DND-41 (cell line): ENCODE measurements around the gene KIF18A.

ENCODE experiments used
- ATAC-seq: fragments of 200-7000 bp; cut with Tn5 transposase; 3 replicates; pipeline ENCODE4 v1.9.1; 2021; ENCODE audit warnings: low read depth; ENCODE audit not compliant: insufficient read depth
- DNase-seq: peaks from one replicate; pipeline ENCODE4 v3.0.0-alpha.2; 2020
- H2AFZ ChIP-seq: 2 replicates; pipeline ENCODE4 v1.6.0; 2012; ENCODE audit warnings: low read depth, low read length
- H3K27ac ChIP-seq: 2 replicates; pipeline ENCODE4 v1.5.1; 2012; ENCODE audit warnings: low read length, inconsistent platforms
- H3K27me3 ChIP-seq: fragments of 200-600 bp; sonication (generic); 2 replicates; pipeline ENCODE4 v1.6.0; 2012; ENCODE audit warnings: low read length, mild to moderate bottlenecking, inconsistent platforms; ENCODE audit not compliant: insufficient read depth, poor library complexity
- H3K36me3 ChIP-seq: 2 replicates; pipeline ENCODE4 v1.5.1; 2012; ENCODE audit warnings: low read length, inconsistent platforms; ENCODE audit not compliant: insufficient read depth
- H3K4me1 ChIP-seq: 2 replicates; pipeline ENCODE4 v1.5.1; 2012; ENCODE audit warnings: mild to moderate bottlenecking, low read length; ENCODE audit not compliant: insufficient read depth
- H3K4me2 ChIP-seq: 2 replicates; pipeline ENCODE4 v1.6.0; 2012; ENCODE audit warnings: mild to moderate bottlenecking, moderate library complexity, low read length, inconsistent platforms; ENCODE audit not compliant: insufficient read depth
- H3K4me3 ChIP-seq, 2 experiments: fragments of 200-600 bp in 1 of 2; shearing (Covaris generic) in 1 of 2; 2 replicates each; pipeline ENCODE4 v1.5.1; 2012 to 2016; ENCODE audit warnings: inconsistent platforms in 2 of 2, low read length in 2 of 2, mild to moderate bottlenecking in 2 of 2, low read depth in 1 of 2, moderate library complexity in 1 of 2
- H3K79me2 ChIP-seq: 2 replicates; pipeline ENCODE4 v1.6.0; 2012; ENCODE audit warnings: low read length, inconsistent platforms; ENCODE audit not compliant: insufficient read depth
- H3K9ac ChIP-seq: 2 replicates; pipeline ENCODE4 v1.6.0; 2012; ENCODE audit warnings: low read depth, mild to moderate bottlenecking, inconsistent platforms, low read length, moderate library complexity
- H3K9me3 ChIP-seq: 2 replicates; pipeline ENCODE4 v1.5.1; 2012; ENCODE audit warnings: low read length, moderate library complexity, mild to moderate bottlenecking, inconsistent platforms; ENCODE audit not compliant: insufficient read depth, severe bottlenecking
- H4K20me1 ChIP-seq: 2 replicates; pipeline ENCODE4 v1.6.0; 2012; ENCODE audit warnings: low read length; ENCODE audit not compliant: insufficient read depth
- EZH2 ChIP-seq: IDR thresholded peaks from 3 replicates; pipeline ENCODE4 v1.6.1; 2012; ENCODE audit warnings: borderline replicate concordance, low read depth, mild to moderate bottlenecking, moderate library complexity, low read length, inconsistent platforms; ENCODE audit not compliant: severe bottlenecking
- TF ChIP-seq, protein P1 (sequence below): IDR thresholded peaks from 2 replicates; pipeline ENCODE4 v1.5.1; 2012; ENCODE audit warnings: borderline replicate concordance, low read length, moderate library complexity, mild to moderate bottlenecking; ENCODE audit not compliant: poor library complexity, severe bottlenecking; ENCODE audit errors: extremely low read depth

KIF18A gene

DNA sequence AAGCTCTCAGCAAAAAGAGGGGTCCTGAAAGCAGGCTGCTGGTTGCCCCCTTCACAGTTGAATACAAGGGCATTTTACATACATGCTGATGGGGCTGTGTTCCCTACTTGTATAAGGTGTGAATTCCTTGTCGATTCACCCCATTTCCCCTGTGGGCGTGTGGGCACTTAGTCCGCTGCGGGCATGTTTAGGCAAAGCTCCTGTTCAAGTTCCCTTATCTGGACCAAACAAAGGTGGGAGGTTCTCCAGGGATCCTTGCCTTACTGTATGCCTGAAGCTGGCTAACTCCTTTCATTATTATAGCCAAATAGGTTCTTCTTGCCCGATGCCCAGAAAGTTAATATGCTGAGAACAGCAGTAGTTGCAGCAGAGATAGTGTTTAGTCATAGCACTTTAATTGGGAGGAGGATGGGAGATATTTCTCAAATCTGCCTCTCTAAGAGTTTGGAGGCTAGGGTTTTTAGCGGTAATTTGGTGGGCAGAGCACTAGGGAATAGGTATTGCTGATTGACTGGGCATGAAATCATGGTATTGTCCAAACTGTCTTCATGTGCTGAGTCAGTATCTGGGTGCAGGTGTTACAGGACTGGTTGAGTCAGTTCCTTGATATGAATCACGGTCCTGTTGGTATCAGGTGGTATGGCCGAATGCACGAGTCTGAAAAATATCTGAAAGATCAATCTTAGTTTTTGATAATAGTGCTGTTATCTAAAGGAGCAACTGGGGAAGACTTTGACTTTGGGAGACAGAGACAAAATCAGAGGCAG, 32.9 kb upstream of the KIF18A start:
- Histone ChIP-seq H3K9me3 (peaks cover 42% of the 10 kb centered on the region), H3K79me2 (no peaks in the 10 kb centered on the region), H3K4me3 (no peak overlapping the region), H2AFZ (no peak overlapping the region), H4K20me1 (no peaks in the 10 kb centered on the region), H3K9ac (no peak overlapping the region), H3K27ac (no peak overlapping the region), H3K4me2 (no peak overlapping the region), H3K36me3 (peaks cover 32% of the 10 kb centered on the region; the same call in 1 of the 2 replicates), H3K27me3 (no peaks in the 10 kb centered on the region), H3K4me1 (no peaks in the 10 kb centered on the region)
- ATAC-seq = no peak
- TF ChIP-seq, protein P1, sequence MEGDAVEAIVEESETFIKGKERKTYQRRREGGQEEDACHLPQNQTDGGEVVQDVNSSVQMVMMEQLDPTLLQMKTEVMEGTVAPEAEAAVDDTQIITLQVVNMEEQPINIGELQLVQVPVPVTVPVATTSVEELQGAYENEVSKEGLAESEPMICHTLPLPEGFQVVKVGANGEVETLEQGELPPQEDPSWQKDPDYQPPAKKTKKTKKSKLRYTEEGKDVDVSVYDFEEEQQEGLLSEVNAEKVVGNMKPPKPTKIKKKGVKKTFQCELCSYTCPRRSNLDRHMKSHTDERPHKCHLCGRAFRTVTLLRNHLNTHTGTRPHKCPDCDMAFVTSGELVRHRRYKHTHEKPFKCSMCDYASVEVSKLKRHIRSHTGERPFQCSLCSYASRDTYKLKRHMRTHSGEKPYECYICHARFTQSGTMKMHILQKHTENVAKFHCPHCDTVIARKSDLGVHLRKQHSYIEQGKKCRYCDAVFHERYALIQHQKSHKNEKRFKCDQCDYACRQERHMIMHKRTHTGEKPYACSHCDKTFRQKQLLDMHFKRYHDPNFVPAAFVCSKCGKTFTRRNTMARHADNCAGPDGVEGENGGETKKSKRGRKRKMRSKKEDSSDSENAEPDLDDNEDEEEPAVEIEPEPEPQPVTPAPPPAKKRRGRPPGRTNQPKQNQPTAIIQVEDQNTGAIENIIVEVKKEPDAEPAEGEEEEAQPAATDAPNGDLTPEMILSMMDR = no peak
- no peak for TF ChIP-seq EZH2
- DNase-seq = no peak

DNA sequence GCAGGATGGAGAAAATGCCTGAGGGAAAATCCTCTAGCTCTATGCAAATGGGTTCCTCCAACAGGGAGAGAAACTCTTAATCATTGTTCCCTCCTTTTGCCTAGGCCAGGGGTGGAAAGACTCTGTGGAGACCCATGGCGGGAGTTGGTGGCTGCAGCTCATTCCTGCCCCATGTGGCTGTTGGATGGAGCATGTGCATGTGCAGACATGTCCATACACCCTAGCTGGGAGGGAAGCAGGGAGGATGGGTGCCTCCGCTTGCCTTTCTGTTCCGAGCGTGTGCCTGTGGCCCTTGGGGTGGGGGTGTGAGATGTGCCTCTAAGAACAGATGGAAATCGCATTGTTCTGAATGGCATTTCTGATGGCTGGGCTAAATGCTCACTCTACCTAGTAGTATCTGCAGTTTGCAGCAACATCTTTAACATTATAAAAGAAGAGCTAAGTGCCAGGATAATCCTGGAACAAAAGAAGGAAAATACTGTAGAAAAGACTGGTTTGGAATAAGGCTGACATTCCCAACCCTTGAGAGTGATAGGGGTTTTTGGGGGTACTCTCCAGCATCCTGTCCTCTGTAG, 32.0 kb upstream of the KIF18A start:
- DNase-seq = no peak
- Histone ChIP-seq H2AFZ (no peak overlapping the region), H3K4me2 (no peak overlapping the region), H3K36me3 (peaks cover 40% of the 10 kb centered on the region; the same call in 1 of the 2 replicates), H3K9me3 (peaks cover 47% of the 10 kb centered on the region), H3K27me3 (no peaks in the 10 kb centered on the region), H3K27ac (no peak overlapping the region), H4K20me1 (no peaks in the 10 kb centered on the region), H3K4me1 (no peaks in the 10 kb centered on the region), H3K4me3 (no peak overlapping the region), H3K79me2 (no peaks in the 10 kb centered on the region), H3K9ac (no peak overlapping the region)
- no peak for TF ChIP-seq EZH2
- TF ChIP-seq, protein P1 = no peak
- ATAC-seq = no peak

DNA sequence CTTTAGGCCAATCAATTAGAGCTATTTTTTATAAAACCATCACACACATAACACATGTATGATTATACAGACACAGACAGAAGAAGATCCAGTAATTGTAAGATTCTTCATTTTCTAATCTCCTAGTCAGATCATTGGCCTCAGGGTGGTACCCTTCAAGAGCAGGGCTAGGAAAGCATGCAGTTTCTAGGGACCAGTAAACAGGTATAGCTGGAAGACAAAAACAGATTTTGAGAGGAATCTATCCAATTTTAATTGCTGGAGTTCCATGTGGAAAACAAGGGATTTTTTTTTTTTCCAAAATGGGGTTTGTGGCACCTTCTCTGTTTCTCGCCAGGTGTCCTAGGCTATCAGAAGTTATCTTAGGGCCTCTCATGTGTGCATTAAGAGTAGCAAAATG, 29.9 kb upstream of the KIF18A start:
- H3K9ac ChIP-seq = no peak overlapping the region
- no peaks in the 10 kb centered on the region for H3K4me1 ChIP-seq
- H3K4me3 ChIP-seq = no peak overlapping the region
- DNase-seq (no peak), ATAC-seq (no peak)
- no peak overlapping the region for H2AFZ ChIP-seq
- peaks cover 63% of the 10 kb centered on the region for H3K9me3 ChIP-seq
- peaks cover 57% of the 10 kb centered on the region; the same call in 1 of the 2 replicates for H3K36me3 ChIP-seq
- no peak overlapping the region for H3K4me2 ChIP-seq
- TF ChIP-seq EZH2 = no peak
- TF ChIP-seq, protein P1 = no peak
- H3K27me3 ChIP-seq = no peaks in the 10 kb centered on the region
- no peak overlapping the region for H3K27ac ChIP-seq
- H4K20me1 ChIP-seq = no peaks in the 10 kb centered on the region
- no peaks in the 10 kb centered on the region for H3K79me2 ChIP-seq
